Gastroesophageal sphincter (tissue), 3 donors: Measurements from ENCODE around the gene MAML2.

ENCODE experiments used
- EP300 ChIP-seq: sonication (generic); formaldehyde crosslinking; IDR thresholded peaks from one replicate; pipeline ENCODE4 v1.6.1; 2017; ENCODE audit warnings: antibody characterized with exemption, mild to moderate bottlenecking
- POLR2A ChIP-seq, 2 donors: fragments of 450-650 bp; IDR thresholded peaks; one replicate each; pipeline ENCODE4 v1.6.1; 2017; ENCODE audit warnings: antibody characterized with exemption in 2 of 2, mild to moderate bottlenecking in 2 of 2, moderate library complexity in 1 of 2
- POLR2AphosphoS5 ChIP-seq: sonication (generic); formaldehyde crosslinking; IDR thresholded peaks from one replicate; pipeline ENCODE4 v1.6.1; 2017; ENCODE audit warnings: antibody characterized with exemption
- TF ChIP-seq, protein P1 (sequence below), 4 experiments: fragments of 200-600 bp in 2 of 4; fragments of 450-650 bp in 2 of 4; sonication (generic) in 1 of 4; IDR thresholded peaks; one replicate each; pipeline ENCODE4 v1.5.1; 2017 to 2019; ENCODE audit warnings: antibody characterized with exemption in 4 of 4, mild to moderate bottlenecking in 2 of 4, moderate library complexity in 2 of 4

GRCh38 chr11:96335388-96335787, 7.6 kb downstream of the MAML2 start:
- TF ChIP-seq, protein P1, sequence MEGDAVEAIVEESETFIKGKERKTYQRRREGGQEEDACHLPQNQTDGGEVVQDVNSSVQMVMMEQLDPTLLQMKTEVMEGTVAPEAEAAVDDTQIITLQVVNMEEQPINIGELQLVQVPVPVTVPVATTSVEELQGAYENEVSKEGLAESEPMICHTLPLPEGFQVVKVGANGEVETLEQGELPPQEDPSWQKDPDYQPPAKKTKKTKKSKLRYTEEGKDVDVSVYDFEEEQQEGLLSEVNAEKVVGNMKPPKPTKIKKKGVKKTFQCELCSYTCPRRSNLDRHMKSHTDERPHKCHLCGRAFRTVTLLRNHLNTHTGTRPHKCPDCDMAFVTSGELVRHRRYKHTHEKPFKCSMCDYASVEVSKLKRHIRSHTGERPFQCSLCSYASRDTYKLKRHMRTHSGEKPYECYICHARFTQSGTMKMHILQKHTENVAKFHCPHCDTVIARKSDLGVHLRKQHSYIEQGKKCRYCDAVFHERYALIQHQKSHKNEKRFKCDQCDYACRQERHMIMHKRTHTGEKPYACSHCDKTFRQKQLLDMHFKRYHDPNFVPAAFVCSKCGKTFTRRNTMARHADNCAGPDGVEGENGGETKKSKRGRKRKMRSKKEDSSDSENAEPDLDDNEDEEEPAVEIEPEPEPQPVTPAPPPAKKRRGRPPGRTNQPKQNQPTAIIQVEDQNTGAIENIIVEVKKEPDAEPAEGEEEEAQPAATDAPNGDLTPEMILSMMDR (IDR thresholded peaks at IDR 0.05) = no peak
- no peak for TF ChIP-seq POLR2AphosphoS5
- no peak for TF ChIP-seq POLR2A (IDR thresholded peaks at IDR 0.05)
- TF ChIP-seq EP300 = no peak
